ENCODE measurements around the gene PIP4K2A.

The PIP4K2A gene

GRCh38 chr10:22491480-22491879 lies 222.9 kb downstream of the PIP4K2A start:
- no peaks in the 10 kb centered on the region for H3K79me2 ChIP-seq (ENCODE audit: insufficient read depth, low read length)
- peak overlapping the region; percentile 39 for H3K4me3 ChIP-seq (ENCODE audit: low read length, poor library complexity, severe bottlenecking)
- no peaks in the 10 kb centered on the region for H3K9me2 ChIP-seq (replicated peaks; ENCODE audit: low read depth, low read length)
- H3K36me3 ChIP-seq (ENCODE audit: insufficient read depth, low read length): no peaks in the 10 kb centered on the region
- H3K27me3 ChIP-seq (ENCODE audit: insufficient read depth, low read length, poor library complexity, severe bottlenecking): no peaks in the 10 kb centered on the region
- no peaks in the 10 kb centered on the region for H3K9me3 ChIP-seq (ENCODE audit: insufficient read depth, low read depth, low read length)
- peaks cover 35% of the 10 kb centered on the region for H3K4me1 ChIP-seq (ENCODE audit: insufficient read depth, low read length, poor library complexity, severe bottlenecking)
- H4K20me1 ChIP-seq (ENCODE audit: insufficient read depth, low read length, poor library complexity, severe bottlenecking): no peaks in the 10 kb centered on the region
- no peak overlapping the region for H3K9ac ChIP-seq (ENCODE audit: low read depth, low read length, poor library complexity, severe bottlenecking)
- TF ChIP-seq CTCF (conservative IDR thresholded peaks at IDR 0.05; ENCODE audit: low read length) (no peak), EZH2phosphoT487 (IDR thresholded peaks at IDR 0.05; ENCODE audit: borderline replicate concordance) (no peak)
- peaks cover 4% of the 10 kb centered on the region; the same call in 1 of the 2 replicates for H3F3A ChIP-seq (ENCODE audit: low read depth)
- H2AFZ ChIP-seq (ENCODE audit: low read length): no peak overlapping the region
- H3K4me2 ChIP-seq (ENCODE audit: low read depth, low read length, poor library complexity, severe bottlenecking): peak overlapping the region; percentile 68

- no peak overlapping the region for H3K4me2 ChIP-seq (ENCODE audit: low read depth, low read length, poor library complexity, severe bottlenecking)
These were observed 224.4 kb downstream of the PIP4K2A start for GRCh38 chr10:22489975-22490374.

GRCh38 chr10:22489467-22489866 lies 224.9 kb downstream of the PIP4K2A start:
- no peak overlapping the region for H2AFZ ChIP-seq (ENCODE audit: low read length)
- TF ChIP-seq CTCF (conservative IDR thresholded peaks at IDR 0.05; ENCODE audit: low read length) (no peak), EZH2phosphoT487 (IDR thresholded peaks at IDR 0.05; ENCODE audit: borderline replicate concordance) (no peak)
- H3K27me3 ChIP-seq (ENCODE audit: insufficient read depth, low read length, poor library complexity, severe bottlenecking): no peaks in the 10 kb centered on the region
- H3K79me2 ChIP-seq (ENCODE audit: insufficient read depth, low read length): no peaks in the 10 kb centered on the region
- no peaks in the 10 kb centered on the region for H3K36me3 ChIP-seq (ENCODE audit: insufficient read depth, low read length)
- H3K4me3 ChIP-seq (ENCODE audit: low read length, poor library complexity, severe bottlenecking): no peak overlapping the region
- no peaks in the 10 kb centered on the region for H3K9me3 ChIP-seq (ENCODE audit: insufficient read depth, low read depth, low read length)
- no peak overlapping the region for H3K9ac ChIP-seq (ENCODE audit: low read depth, low read length, poor library complexity, severe bottlenecking)
- H3K4me1 ChIP-seq (ENCODE audit: insufficient read depth, low read length, poor library complexity, severe bottlenecking): peaks cover 35% of the 10 kb centered on the region
- no peaks in the 10 kb centered on the region for H3K9me2 ChIP-seq (replicated peaks; ENCODE audit: low read depth, low read length)
- H3K4me2 ChIP-seq (ENCODE audit: low read depth, low read length, poor library complexity, severe bottlenecking): no peak overlapping the region
- peaks cover 4% of the 10 kb centered on the region; the same call in 1 of the 2 replicates for H3F3A ChIP-seq (ENCODE audit: low read depth)
- H4K20me1 ChIP-seq (ENCODE audit: insufficient read depth, low read length, poor library complexity, severe bottlenecking): no peaks in the 10 kb centered on the region

More at GRCh38 chr10:22489975-22490374, 224.4 kb downstream of the PIP4K2A start:
- no peak overlapping the region for H3K9ac ChIP-seq (ENCODE audit: low read depth, low read length, poor library complexity, severe bottlenecking)
- H2AFZ ChIP-seq (ENCODE audit: low read length): no peak overlapping the region
- no peaks in the 10 kb centered on the region for H3K36me3 ChIP-seq (ENCODE audit: insufficient read depth, low read length)
- peaks cover 4% of the 10 kb centered on the region; the same call in 1 of the 2 replicates for H3F3A ChIP-seq (ENCODE audit: low read depth)
- H3K9me2 ChIP-seq (replicated peaks; ENCODE audit: low read depth, low read length): no peaks in the 10 kb centered on the region
- no peaks in the 10 kb centered on the region for H3K79me2 ChIP-seq (ENCODE audit: insufficient read depth, low read length)
- no peaks in the 10 kb centered on the region for H3K9me3 ChIP-seq (ENCODE audit: insufficient read depth, low read depth, low read length)
- H4K20me1 ChIP-seq (ENCODE audit: insufficient read depth, low read length, poor library complexity, severe bottlenecking): no peaks in the 10 kb centered on the region
- no peak overlapping the region for H3K4me3 ChIP-seq (ENCODE audit: low read length, poor library complexity, severe bottlenecking)
- H3K27me3 ChIP-seq (ENCODE audit: insufficient read depth, low read length, poor library complexity, severe bottlenecking): no peaks in the 10 kb centered on the region
- TF ChIP-seq CTCF (conservative IDR thresholded peaks at IDR 0.05; ENCODE audit: low read length) (no peak), EZH2phosphoT487 (IDR thresholded peaks at IDR 0.05; ENCODE audit: borderline replicate concordance) (no peak)
- peaks cover 35% of the 10 kb centered on the region for H3K4me1 ChIP-seq (ENCODE audit: insufficient read depth, low read length, poor library complexity, severe bottlenecking)

Measured in Loucy (cell line).